Thyroid gland (tissue), 4 donors: ENCODE data around the gene CBX1.

Source experiments
- POLR2A ChIP-seq, 2 donors: fragments of 450-650 bp; IDR thresholded peaks; one replicate each; pipeline ENCODE4 v1.6.1; 2017; ENCODE audit warnings: antibody characterized with exemption in 2 of 2, mild to moderate bottlenecking in 2 of 2, moderate library complexity in 1 of 2
- TF ChIP-seq, protein P1 (sequence below), 6 experiments: fragments of 200-600 bp in 3 of 6; fragments of 450-650 bp in 3 of 6; sonication (generic) in 3 of 6; IDR thresholded peaks; one replicate each; pipeline ENCODE4 v1.5.1; 2016 to 2019; ENCODE audit warnings: antibody characterized with exemption in 6 of 6, mild to moderate bottlenecking in 2 of 6, inconsistent platforms in 1 of 6, moderate library complexity in 1 of 6

DNA sequence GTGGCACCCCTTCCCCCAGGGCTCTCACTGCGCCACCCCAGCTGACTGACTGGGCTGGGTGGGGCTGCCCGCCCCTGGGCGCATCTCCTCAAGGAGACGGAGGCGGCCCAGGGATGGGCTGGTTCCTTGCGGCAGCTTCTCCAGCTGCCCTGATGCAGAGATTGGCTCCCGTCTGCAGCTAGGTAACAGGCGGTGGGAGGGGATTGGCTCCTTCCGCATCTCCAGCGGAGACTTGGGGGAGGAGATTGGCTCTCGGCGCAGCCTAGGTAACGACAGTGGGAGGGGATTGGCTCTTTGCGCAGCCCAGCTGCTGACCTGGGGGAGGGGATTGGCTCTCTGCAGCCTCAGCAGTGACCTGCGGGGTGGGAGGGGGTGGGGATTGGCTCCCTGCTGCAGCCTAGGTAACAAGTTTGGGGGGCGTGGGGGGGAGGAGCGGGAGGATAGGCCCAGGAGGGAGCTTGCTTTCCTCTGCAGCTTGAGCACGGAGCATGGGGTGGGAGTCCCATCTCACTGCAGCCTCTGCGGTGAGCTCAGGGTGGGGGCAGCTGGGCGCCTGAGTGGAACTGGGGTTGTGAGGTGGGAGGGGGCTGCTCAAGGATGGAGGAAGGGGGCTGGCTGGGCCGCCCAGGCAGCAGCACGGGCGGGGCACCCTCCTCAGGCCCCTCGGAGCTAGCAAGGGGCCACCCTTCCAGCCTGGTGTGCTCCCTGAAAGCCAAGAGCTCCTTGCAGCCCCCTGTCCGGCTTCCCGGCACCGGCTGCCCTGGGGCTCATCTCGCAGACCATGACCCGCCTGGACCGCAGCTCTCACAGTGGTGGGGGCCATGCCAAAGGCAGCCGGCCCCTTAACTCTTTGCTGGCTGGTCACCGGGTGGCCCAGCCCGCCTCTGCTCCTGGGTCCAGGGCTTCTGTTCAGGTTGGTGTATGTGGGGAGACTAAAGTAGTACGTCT, 46.8 kb downstream of the CBX1 start:
- TF ChIP-seq, protein P1, sequence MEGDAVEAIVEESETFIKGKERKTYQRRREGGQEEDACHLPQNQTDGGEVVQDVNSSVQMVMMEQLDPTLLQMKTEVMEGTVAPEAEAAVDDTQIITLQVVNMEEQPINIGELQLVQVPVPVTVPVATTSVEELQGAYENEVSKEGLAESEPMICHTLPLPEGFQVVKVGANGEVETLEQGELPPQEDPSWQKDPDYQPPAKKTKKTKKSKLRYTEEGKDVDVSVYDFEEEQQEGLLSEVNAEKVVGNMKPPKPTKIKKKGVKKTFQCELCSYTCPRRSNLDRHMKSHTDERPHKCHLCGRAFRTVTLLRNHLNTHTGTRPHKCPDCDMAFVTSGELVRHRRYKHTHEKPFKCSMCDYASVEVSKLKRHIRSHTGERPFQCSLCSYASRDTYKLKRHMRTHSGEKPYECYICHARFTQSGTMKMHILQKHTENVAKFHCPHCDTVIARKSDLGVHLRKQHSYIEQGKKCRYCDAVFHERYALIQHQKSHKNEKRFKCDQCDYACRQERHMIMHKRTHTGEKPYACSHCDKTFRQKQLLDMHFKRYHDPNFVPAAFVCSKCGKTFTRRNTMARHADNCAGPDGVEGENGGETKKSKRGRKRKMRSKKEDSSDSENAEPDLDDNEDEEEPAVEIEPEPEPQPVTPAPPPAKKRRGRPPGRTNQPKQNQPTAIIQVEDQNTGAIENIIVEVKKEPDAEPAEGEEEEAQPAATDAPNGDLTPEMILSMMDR (IDR thresholded peaks at IDR 0.05) = no peak
- no peak for TF ChIP-seq POLR2A (IDR thresholded peaks at IDR 0.05)
